Measurements from ENCODE around the gene EXD3.

The EXD3 gene

GRCh38 chr9:137366891-137367381 lies 56.0 kb downstream of the EXD3 start:
- no peak for TF ChIP-seq CTCF (IDR thresholded peaks at IDR 0.05; ENCODE audit: low read depth, low read length)
- DNase-seq (ENCODE audit: extremely low read depth, low read depth) = no peak

- no peak for TF ChIP-seq CTCF (IDR thresholded peaks at IDR 0.05; ENCODE audit: low read depth, low read length)
Measured at GRCh38 chr9:137366445-137366810, 56.5 kb downstream of the EXD3 start.

GRCh38 chr9:137365552-137366444 lies 57.2 kb downstream of the EXD3 start:
- DNase-seq (ENCODE audit: extremely low read depth, low read depth) = no peak
- TF ChIP-seq CTCF (IDR thresholded peaks at IDR 0.05; ENCODE audit: low read depth, low read length) = no peak

More at GRCh38 chr9:137366445-137366810, 56.5 kb downstream of the EXD3 start:
- DNase-seq (ENCODE audit: extremely low read depth, low read depth) = no peak

GRCh38 chr9:137365056-137365455 lies 57.9 kb downstream of the EXD3 start:
- DNase-seq (ENCODE audit: extremely low read depth, low read depth) = no peak
- no peak for TF ChIP-seq CTCF (IDR thresholded peaks at IDR 0.05; ENCODE audit: low read depth, low read length)

GRCh38 chr9:137359850-137360249 lies 63.1 kb downstream of the EXD3 start:
- no peak for TF ChIP-seq CTCF (IDR thresholded peaks at IDR 0.05; ENCODE audit: low read depth, low read length)
- DNase-seq (ENCODE audit: extremely low read depth, low read depth) = no peak

GRCh38 chr9:137358126-137358525 lies 64.8 kb downstream of the EXD3 start:
- TF ChIP-seq CTCF (IDR thresholded peaks at IDR 0.05; ENCODE audit: low read depth, low read length) = no peak
- DNase-seq (ENCODE audit: extremely low read depth, low read depth) = no peak

- TF ChIP-seq CTCF (IDR thresholded peaks at IDR 0.05; ENCODE audit: low read depth, low read length) = no peak
- DNase-seq (ENCODE audit: extremely low read depth, low read depth) = no peak
Measured at GRCh38 chr9:137357166-137357565, 65.8 kb downstream of the EXD3 start.
